GM10266 (cell line): ENCODE results near the gene NUDT22.
A peak's percentile ranks its signal among the peaks of the same experiment; 100 is the strongest.

Source experiments
- DNase-seq: peaks from one replicate; pipeline ENCODE4 v3.0.0; 2012; ENCODE audit errors: extremely low spot score
- CTCF ChIP-seq: IDR thresholded peaks from 2 replicates; pipeline ENCODE4 v1.5.1; 2012; ENCODE audit warnings: mild to moderate bottlenecking, low read depth; ENCODE audit not compliant: control insufficient read depth, insufficient read depth; ENCODE audit errors: missing control alignments

Gene NUDT22

GRCh38 chr11:64240435-64241240 lies 14.6 kb downstream of the NUDT22 start, which contains the start of gene FKBP2:
Gene FKBP2 (plus strand): TSS chr11:64241095. CDS start chr11:64242388, 1,293 bp downstream.
- peak; percentile 97 for DNase-seq
- no peak for TF ChIP-seq CTCF

- peak; percentile 99 for DNase-seq
- TF ChIP-seq CTCF = no peak
Measured at GRCh38 chr11:64241241-64241490, 15.1 kb downstream of the NUDT22 start.

- TF ChIP-seq CTCF = no peak
- DNase-seq = peak; percentile 66
Measured at GRCh38 chr11:64241491-64242374, 15.7 kb downstream of the NUDT22 start.

- TF ChIP-seq CTCF = no peak
- no peak for DNase-seq
Measured at GRCh38 chr11:64243236-64243854, 17.3 kb downstream of the NUDT22 start.

- no peak for TF ChIP-seq CTCF
- DNase-seq = no peak
Measured at GRCh38 chr11:64244107-64244506, 18.0 kb downstream of the NUDT22 start.

- no peak for DNase-seq
- no peak for TF ChIP-seq CTCF
Measured at GRCh38 chr11:64244966-64245365, 18.9 kb downstream of the NUDT22 start.
